ENCODE results near the gene ATG16L2.

- TF ChIP-seq EZH2 (IDR thresholded peaks at IDR 0.05; ENCODE audit: low read length, unreplicated experiment) (no peak), CTCF (conservative IDR thresholded peaks at IDR 0.05; ENCODE audit: low read depth, low read length) (no peak)
Observed at GRCh38 chr11:72772059-72772458, 42.2 kb upstream of the ATG16L2 start.
